Measurements from ENCODE around the gene HOXA5.

Gene HOXA5

DNA sequence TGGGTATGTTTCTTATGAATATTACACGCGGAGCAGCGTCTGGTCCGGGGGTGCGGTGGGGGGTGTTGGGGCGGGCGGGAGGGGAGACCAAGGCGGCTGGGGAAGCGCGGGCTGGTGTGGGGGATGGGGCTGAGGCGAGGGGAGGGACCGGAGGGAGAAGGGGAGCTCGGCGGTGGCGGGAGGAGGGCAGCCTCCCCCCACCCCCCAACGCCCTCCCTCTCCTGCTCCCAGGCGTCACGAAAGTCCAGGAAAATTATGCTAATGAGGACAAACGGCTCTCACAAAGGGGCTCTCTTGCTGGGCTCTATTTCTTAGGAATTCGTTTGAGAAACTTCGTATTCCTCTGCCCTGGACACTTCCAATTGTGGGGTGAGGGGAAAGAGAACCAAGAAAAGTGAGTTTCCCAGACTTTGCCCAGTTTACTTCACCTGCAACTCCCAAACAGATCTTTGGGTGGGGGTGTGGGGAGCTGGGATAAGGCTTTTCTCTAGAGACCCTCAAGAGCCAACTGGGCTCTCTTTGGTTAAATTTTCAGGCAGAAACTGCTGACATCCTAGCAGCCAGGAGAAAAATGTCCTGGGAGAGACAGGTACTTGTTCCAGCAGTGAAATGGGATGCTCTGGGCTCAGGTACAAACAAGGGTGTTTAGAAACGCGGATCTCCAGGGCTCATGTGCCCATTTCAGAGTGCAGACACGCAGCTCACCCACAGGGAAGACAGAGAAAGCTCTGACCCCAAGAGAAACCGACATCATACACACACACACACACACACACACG is 29.3 kb downstream of the HOXA5 start (continued):
- TF ChIP-seq MZF1 (tag by site-specific recombination; IDR thresholded peaks at IDR 0.05; ENCODE audit: borderline replicate concordance) (no peak), ZNF792 (tag by site-specific recombination; IDR thresholded peaks at IDR 0.05) (no peak), ZNF239 (tag by site-specific recombination; IDR thresholded peaks at IDR 0.05) (no peak), SP2 (tag by site-specific recombination; IDR thresholded peaks at IDR 0.05) (peak; percentile 50), TCF7L2 (IDR thresholded peaks at IDR 0.05; ENCODE audit: borderline replicate concordance, low read depth, low read length) (no peak), ZNF426 (tag by site-specific recombination; IDR thresholded peaks at IDR 0.05) (no peak), SP3 (tag by site-specific recombination; IDR thresholded peaks at IDR 0.05) (no peak), ZNF510 (tag by site-specific recombination; IDR thresholded peaks at IDR 0.05; ENCODE audit: insufficient replicate concordance) (no peak), FEZF1 (tag by site-specific recombination; IDR thresholded peaks at IDR 0.05) (no peak), GLIS2 (tag by site-specific recombination; IDR thresholded peaks at IDR 0.05) (peak; percentile 52), EGR2 (tag by site-specific recombination; IDR thresholded peaks at IDR 0.05; ENCODE audit: low read depth) (no peak), IKZF3 (tag by site-specific recombination; IDR thresholded peaks at IDR 0.05) (peak; percentile 94), ZNF23 (tag by site-specific recombination; IDR thresholded peaks at IDR 0.05; ENCODE audit: borderline replicate concordance) (no peak)
- TF ChIP-seq, protein P1, sequence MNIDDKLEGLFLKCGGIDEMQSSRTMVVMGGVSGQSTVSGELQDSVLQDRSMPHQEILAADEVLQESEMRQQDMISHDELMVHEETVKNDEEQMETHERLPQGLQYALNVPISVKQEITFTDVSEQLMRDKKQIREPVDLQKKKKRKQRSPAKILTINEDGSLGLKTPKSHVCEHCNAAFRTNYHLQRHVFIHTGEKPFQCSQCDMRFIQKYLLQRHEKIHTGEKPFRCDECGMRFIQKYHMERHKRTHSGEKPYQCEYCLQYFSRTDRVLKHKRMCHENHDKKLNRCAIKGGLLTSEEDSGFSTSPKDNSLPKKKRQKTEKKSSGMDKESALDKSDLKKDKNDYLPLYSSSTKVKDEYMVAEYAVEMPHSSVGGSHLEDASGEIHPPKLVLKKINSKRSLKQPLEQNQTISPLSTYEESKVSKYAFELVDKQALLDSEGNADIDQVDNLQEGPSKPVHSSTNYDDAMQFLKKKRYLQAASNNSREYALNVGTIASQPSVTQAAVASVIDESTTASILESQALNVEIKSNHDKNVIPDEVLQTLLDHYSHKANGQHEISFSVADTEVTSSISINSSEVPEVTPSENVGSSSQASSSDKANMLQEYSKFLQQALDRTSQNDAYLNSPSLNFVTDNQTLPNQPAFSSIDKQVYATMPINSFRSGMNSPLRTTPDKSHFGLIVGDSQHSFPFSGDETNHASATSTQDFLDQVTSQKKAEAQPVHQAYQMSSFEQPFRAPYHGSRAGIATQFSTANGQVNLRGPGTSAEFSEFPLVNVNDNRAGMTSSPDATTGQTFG (tag by site-specific recombination; IDR thresholded peaks at IDR 0.05; ENCODE audit: borderline replicate concordance): no peak
- TF ChIP-seq, protein P2, sequence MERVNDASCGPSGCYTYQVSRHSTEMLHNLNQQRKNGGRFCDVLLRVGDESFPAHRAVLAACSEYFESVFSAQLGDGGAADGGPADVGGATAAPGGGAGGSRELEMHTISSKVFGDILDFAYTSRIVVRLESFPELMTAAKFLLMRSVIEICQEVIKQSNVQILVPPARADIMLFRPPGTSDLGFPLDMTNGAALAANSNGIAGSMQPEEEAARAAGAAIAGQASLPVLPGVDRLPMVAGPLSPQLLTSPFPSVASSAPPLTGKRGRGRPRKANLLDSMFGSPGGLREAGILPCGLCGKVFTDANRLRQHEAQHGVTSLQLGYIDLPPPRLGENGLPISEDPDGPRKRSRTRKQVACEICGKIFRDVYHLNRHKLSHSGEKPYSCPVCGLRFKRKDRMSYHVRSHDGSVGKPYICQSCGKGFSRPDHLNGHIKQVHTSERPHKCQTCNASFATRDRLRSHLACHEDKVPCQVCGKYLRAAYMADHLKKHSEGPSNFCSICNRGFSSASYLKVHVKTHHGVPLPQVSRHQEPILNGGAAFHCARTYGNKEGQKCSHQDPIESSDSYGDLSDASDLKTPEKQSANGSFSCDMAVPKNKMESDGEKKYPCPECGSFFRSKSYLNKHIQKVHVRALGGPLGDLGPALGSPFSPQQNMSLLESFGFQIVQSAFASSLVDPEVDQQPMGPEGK (tag by site-specific recombination; IDR thresholded peaks at IDR 0.05): peak; percentile 75

DNA sequence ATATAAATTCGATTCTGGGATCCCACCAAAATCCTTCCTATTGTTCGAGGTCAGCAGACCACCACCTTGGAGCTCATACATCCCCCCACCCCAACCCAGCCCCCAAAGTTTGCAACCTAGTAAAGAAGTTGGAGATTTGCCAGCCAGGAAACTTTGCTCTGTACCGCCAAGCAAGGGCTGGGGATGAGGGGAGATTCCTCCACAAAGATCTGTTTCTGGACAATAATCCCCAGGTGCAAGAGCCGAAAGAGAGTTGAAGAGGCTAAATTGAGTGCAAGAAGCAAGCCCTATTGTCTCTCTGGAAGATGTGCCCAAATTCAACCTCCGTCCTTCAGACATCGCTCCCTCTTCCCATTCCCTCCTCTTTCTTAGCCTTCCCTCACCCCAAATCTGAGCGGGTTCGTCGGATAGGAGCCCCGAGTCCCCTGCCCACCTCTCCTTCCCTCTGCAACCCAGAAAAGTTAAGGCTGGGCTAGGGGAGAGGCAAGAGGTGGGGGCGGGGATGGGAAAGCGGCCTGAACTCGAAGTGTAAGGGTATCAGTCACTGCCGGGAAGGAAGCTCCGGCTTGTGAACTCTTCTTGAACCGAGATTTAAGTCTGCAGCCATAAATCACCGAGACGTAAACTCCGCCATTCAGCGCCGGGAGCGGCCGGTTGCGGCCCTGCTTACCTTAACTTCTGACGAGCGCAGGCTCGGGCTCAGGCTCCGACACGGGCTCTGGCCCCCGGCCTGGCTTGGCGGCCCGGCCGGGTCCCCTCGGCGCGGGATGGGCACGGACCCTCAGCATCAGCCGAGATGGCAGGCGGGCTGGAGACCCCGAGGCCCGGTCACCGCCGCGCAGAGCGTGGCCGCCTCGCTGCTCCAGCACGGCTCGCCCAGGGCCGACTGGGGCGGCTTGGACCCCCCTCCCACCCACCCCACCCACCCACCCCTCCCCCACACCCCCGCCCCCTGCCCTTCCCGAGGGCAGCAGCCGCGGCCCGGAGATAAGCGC is 30.2 kb downstream of the HOXA5 start:
- Histone ChIP-seq H3K4me3 (ENCODE audit: low read depth, low read length) (peak overlapping the region; percentile 70), H3K4me1 (ENCODE audit: control insufficient read depth, insufficient read depth, low read length) (peaks cover 26% of the 10 kb centered on the region), H3K36me3 (ENCODE audit: control insufficient read depth in 2 of 2, insufficient read depth in 1 of 2, low read length in 2 of 2) (peaks cover 3 to 30% of the 10 kb centered on the region in 2 experiments; a peak in 2 of 3 replicates), H3K27ac (ENCODE audit: extremely low read depth, low read depth, low read length) (peak overlapping the region; percentile 99), H3K9me3 (ENCODE audit: control insufficient read depth, insufficient read depth, low read depth, low read length) (no peaks in the 10 kb centered on the region)
- CTCF ChIA-PET: interaction anchor here (0.6 to 0.9 kb wide), 2 partner anchors 72 to 99 kb away, joined by 3 to 4 read pairs; partner anchors contain the start of gene HOXA11
- POLR2A ChIA-PET: interaction anchor here (1.1 to 3.6 kb wide), 9 partner anchors 15 to 258 kb away, joined by 4 to 32 read pairs (median 9); partner anchors contain the start of genes HOXA1, HOXA4 and SKAP2
- TF ChIP-seq ZNF426 (tag by site-specific recombination; IDR thresholded peaks at IDR 0.05) (no peak), ZBTB1 (tag by site-specific recombination; IDR thresholded peaks at IDR 0.05) (no peak), ZSCAN16 (tag by site-specific recombination; IDR thresholded peaks at IDR 0.05) (no peak), ZSCAN30 (tag by site-specific recombination; IDR thresholded peaks at IDR 0.05) (0 out of 2 replicates have a peak, but pooled peaks have one; percentile 25), HOXC10 (CRISPR knock-in tag; IDR thresholded peaks at IDR 0.05) (no peak), ZBTB21 (tag by site-specific recombination; IDR thresholded peaks at IDR 0.05) (no peak), ZNF211 (tag by site-specific recombination; IDR thresholded peaks at IDR 0.05; ENCODE audit: low read depth) (no peak), GFI1B (tag by site-specific recombination; IDR thresholded peaks at IDR 0.05) (peak; percentile 90)
- TF ChIP-seq, protein P3, sequence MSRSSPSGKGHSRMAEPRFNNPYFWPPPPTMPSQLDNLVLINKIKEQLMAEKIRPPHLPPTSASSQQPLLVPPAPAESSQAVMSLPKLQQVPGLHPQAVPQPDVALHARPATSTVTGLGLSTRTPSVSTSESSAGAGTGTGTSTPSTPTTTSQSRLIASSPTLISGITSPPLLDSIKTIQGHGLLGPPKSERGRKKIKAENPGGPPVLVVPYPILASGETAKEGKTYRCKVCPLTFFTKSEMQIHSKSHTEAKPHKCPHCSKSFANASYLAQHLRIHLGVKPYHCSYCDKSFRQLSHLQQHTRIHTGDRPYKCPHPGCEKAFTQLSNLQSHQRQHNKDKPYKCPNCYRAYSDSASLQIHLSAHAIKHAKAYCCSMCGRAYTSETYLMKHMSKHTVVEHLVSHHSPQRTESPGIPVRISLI (tag by site-specific recombination; IDR thresholded peaks at IDR 0.05): no peak
- TF ChIP-seq, protein P1 (tag by site-specific recombination; IDR thresholded peaks at IDR 0.05; ENCODE audit: borderline replicate concordance): no peak
- TF ChIP-seq, protein P4, sequence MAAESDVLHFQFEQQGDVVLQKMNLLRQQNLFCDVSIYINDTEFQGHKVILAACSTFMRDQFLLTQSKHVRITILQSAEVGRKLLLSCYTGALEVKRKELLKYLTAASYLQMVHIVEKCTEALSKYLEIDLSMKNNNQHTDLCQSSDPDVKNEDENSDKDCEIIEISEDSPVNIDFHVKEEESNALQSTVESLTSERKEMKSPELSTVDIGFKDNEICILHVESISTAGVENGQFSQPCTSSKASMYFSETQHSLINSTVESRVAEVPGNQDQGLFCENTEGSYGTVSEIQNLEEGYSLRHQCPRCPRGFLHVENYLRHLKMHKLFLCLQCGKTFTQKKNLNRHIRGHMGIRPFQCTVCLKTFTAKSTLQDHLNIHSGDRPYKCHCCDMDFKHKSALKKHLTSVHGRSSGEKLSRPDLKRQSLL (tag by site-specific recombination; IDR thresholded peaks at IDR 0.05): no peak
